ENCODE measurements around the gene DAPK2.

Gene DAPK2

DNA sequence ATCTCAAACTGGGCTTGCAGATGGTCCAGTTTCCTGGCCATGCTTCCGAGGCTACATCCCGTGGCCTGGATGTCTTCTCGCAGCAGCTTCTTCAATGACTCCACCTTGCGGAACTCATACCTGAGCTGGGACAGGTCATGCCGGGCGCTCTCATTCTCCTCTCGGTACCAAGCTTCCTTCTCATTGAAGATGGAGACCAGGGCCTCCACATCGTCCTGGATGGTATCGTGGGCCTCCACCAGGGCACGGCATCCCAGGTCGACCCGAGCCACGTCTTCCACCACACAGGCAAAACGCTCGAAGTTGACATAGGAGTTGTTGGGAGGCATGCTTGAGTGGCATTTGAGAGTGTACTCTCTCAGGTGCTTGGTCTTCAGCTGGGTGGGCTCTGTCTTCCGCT lies 123.4 kb downstream of the DAPK2 start:
- Histone ChIP-seq H3K9me3 (ENCODE audit: low read length) (no peaks in the 10 kb centered on the region), H2AFZ (ENCODE audit: low read depth, low read length) (no peak overlapping the region), H3K4me3 (ENCODE audit: low read length) (no peak overlapping the region), H3K4me1 (ENCODE audit: insufficient read depth, low read length) (peaks cover 1% of the 10 kb centered on the region), H3K27me3 (ENCODE audit: insufficient read depth, low read length) (no peaks in the 10 kb centered on the region), H3K36me3 (ENCODE audit: insufficient read depth, low read length) (no peaks in the 10 kb centered on the region)

DNA sequence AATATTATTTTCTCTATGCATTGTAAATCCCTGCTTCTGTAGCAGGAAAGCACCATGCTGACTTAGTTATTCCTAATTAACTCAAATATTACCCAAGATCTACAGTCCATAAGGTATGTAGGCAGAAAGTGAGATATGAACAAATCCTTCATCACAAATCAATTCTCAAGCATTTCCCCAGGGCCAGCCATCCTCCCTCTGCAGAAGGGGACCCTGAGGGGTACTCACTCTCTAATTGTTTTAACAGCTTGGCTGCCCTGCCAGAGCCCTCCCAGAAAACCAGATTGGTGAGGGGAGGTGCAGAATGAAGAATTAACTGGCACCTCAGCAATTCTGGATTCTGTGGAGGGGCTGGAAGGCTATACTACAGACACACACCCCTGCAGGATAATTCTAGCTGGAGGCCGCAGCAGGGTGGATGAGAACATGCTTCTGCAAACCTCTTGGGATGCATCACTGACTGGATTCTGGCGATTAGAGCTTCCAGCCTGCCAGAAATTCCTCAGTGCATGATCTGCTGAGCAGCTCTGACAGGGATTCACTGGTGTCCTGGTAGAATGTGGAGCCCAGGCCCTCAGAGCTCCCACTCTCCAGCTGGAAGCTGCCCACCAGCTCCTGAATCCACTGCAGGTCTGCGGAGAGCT lies 123.9 kb downstream of the DAPK2 start:
- Histone ChIP-seq H3K4me3 (ENCODE audit: low read length) (no peak overlapping the region), H3K4me1 (ENCODE audit: insufficient read depth, low read length) (peaks cover 5% of the 10 kb centered on the region), H2AFZ (ENCODE audit: low read depth, low read length) (no peak overlapping the region), H3K9me3 (ENCODE audit: low read length) (no peaks in the 10 kb centered on the region), H3K27me3 (ENCODE audit: insufficient read depth, low read length) (no peaks in the 10 kb centered on the region), H3K36me3 (ENCODE audit: insufficient read depth, low read length) (no peaks in the 10 kb centered on the region)

DNA sequence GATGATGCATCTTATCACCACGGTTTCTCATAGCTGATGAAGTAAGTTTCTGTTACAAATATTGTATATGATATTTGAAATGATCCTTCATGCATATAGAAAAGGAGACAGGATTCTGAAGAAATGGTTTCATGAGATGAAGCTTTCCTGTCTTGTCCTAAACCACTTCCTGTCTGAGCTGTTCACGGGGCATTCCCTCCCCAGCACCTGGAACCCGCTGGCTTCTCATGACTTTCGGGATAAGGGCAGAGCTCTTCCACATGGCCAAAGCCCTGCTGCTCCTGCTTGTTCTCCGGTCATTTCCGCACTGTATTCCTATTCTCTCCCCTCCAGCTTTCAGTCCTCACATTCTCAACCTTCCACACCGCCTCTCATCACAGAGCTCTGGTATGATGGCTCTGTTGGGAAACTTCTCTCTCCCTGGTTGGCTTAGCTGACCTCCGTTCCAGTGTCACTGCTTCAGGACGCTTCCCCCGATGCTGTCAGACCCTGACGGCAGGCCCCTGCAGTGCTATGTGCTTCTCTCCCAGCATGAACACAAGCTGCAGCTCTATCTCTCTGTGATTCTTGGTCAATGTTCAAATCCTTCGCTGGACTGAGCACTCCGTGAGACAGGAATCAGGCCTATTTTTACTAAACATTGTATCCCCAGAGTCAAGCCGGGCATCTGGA lies 125.6 kb downstream of the DAPK2 start:
- no peak overlapping the region for H2AFZ ChIP-seq (ENCODE audit: low read depth, low read length)
- no peaks in the 10 kb centered on the region for H3K36me3 ChIP-seq (ENCODE audit: insufficient read depth, low read length)
- peaks cover 14% of the 10 kb centered on the region for H3K4me1 ChIP-seq (ENCODE audit: insufficient read depth, low read length)
- no peak overlapping the region for H3K4me3 ChIP-seq (ENCODE audit: low read length)
- H3K9me3 ChIP-seq (ENCODE audit: low read length) = no peaks in the 10 kb centered on the region
- no peaks in the 10 kb centered on the region for H3K27me3 ChIP-seq (ENCODE audit: insufficient read depth, low read length)

DNA sequence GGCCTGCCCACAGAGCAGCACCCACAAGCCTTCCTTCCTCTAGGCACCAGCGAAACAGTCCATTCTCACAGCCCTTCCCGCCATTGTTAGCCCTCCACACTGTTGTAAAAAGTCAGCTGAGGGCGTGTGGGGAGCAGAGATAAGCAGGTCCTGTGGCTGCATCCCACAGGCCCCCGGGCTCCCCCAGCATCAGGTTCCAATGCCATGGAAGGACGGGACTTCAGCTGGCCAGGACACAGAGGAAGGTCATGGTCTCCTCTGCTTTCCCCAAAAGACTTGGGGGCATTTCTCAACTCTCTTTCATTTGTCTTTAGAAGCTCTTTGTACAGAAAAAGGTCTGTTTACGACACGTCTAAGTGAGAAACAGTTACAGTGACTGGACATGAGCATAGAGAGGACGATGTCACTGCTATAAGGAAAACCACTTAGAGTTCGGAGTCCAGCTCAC lies 127.4 kb downstream of the DAPK2 start:
- Histone ChIP-seq H3K36me3 (ENCODE audit: insufficient read depth, low read length) (no peaks in the 10 kb centered on the region), H3K9me3 (ENCODE audit: low read length) (no peaks in the 10 kb centered on the region), H3K27me3 (ENCODE audit: insufficient read depth, low read length) (no peaks in the 10 kb centered on the region), H3K4me3 (ENCODE audit: low read length) (no peak overlapping the region), H2AFZ (ENCODE audit: low read depth, low read length) (no peak overlapping the region), H3K4me1 (ENCODE audit: insufficient read depth, low read length) (peaks cover 15% of the 10 kb centered on the region)

DNA sequence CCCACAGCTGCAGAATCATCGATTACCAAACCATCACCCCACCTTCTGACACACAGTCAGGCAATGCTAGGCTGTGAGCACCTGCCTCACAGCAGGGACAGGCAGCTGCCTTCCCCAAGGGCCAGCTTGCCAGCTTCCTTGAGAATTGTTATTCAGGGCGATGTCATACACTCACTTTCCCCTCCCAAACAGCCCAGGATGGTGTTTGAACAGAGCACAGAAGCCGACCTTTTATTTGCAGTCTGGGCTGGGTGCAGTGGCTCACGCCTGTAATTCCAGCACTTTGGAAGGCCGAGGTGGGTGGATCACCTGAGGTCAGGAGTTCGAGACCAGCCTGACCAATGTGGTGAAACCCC lies 128.0 kb downstream of the DAPK2 start:
- Histone ChIP-seq H3K36me3 (ENCODE audit: insufficient read depth, low read length) (no peaks in the 10 kb centered on the region), H2AFZ (ENCODE audit: low read depth, low read length) (no peak overlapping the region), H3K4me3 (ENCODE audit: low read length) (no peak overlapping the region), H3K9me3 (ENCODE audit: low read length) (no peaks in the 10 kb centered on the region), H3K27me3 (ENCODE audit: insufficient read depth, low read length) (no peaks in the 10 kb centered on the region), H3K4me1 (ENCODE audit: insufficient read depth, low read length) (peaks cover 15% of the 10 kb centered on the region)

DNA sequence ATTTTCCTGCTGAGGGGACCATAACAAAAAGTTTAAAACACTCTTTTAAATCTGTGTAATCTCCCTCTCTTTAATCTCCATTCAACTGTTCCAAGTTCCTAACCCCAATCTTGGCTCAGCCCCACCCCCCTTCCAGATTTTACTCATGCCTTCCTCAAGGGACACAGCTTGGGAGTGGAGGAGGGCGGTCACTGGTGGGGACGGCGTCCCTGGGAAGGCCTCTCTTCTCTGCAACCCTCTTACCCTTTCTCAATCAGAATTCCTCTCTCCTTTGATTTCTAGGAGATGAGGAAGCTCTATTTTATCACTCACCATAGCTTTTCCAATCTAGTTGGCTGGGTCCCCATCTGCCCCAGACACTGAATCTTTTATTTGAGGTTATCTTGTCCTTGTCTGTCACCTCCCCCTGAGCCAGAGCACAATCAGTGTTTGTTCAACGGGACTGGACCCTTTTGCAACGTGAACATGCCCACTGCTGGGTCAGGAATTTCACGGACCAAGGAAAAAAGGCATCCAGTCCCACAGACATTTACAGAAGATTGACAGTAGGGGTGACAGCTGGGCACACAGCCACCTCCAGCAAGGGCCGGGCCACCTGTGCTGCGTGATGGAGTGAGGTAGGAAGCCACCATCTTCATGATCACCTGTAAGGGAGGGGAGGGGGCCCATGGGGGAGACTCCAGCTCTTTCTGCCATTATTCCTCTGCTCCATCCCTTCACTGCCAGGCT lies 128.5 kb downstream of the DAPK2 start:
- Histone ChIP-seq H3K4me1 (ENCODE audit: insufficient read depth, low read length) (peaks cover 15% of the 10 kb centered on the region), H3K4me3 (ENCODE audit: low read length) (no peak overlapping the region), H2AFZ (ENCODE audit: low read depth, low read length) (no peak overlapping the region), H3K9me3 (ENCODE audit: low read length) (no peaks in the 10 kb centered on the region), H3K27me3 (ENCODE audit: insufficient read depth, low read length) (no peaks in the 10 kb centered on the region), H3K36me3 (ENCODE audit: insufficient read depth, low read length) (no peaks in the 10 kb centered on the region)

DNA sequence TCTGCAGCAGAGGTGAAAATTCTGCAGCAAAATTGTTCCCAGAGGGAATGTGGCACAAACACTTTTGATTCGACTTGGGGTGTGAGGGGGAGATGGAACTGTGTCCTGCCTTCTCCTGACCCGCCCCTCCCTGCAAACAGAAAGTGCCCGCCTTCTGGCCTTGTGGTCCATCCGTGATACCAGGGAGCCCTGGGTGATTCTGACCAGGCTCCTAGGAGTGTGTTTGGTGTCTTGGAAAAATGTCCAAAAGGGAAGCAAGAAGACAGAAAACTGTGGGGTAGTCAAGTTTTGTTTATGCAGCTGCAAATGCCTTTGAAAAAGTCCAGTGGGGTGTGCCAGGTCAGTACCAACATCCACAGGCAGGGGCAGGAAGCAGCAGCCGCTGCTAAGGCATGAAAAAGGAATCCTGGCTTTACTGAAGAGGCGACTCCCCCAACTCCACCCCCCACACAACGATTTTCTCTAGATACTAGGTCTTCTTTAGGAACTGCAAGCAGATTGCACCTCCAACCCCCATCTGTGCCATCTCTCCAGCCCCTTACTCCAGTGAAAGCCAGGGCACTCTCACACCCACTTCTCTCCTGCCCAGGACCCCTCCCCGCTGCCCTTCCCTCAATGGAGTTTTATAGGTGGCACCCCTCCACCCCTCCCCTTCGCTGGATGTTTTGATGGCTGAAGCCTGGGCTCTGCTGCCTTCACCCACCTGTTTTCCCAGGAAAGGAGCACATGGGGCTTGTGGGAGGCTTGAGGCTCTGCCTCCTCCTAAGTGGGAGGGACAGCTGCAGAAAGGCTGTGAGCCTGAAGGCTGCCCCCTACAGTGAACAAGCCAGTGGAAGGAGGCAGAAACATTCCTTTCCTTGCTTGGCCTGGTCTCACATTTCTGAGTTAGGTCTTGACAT lies 130.2 kb downstream of the DAPK2 start:
- no peak overlapping the region for H3K4me3 ChIP-seq (ENCODE audit: low read length)
- no peaks in the 10 kb centered on the region for H3K36me3 ChIP-seq (ENCODE audit: insufficient read depth, low read length)
- no peaks in the 10 kb centered on the region for H3K9me3 ChIP-seq (ENCODE audit: low read length)
- no peaks in the 10 kb centered on the region for H3K27me3 ChIP-seq (ENCODE audit: insufficient read depth, low read length)
- no peak overlapping the region for H2AFZ ChIP-seq (ENCODE audit: low read depth, low read length)
- peaks cover 15% of the 10 kb centered on the region for H3K4me1 ChIP-seq (ENCODE audit: insufficient read depth, low read length)

DNA sequence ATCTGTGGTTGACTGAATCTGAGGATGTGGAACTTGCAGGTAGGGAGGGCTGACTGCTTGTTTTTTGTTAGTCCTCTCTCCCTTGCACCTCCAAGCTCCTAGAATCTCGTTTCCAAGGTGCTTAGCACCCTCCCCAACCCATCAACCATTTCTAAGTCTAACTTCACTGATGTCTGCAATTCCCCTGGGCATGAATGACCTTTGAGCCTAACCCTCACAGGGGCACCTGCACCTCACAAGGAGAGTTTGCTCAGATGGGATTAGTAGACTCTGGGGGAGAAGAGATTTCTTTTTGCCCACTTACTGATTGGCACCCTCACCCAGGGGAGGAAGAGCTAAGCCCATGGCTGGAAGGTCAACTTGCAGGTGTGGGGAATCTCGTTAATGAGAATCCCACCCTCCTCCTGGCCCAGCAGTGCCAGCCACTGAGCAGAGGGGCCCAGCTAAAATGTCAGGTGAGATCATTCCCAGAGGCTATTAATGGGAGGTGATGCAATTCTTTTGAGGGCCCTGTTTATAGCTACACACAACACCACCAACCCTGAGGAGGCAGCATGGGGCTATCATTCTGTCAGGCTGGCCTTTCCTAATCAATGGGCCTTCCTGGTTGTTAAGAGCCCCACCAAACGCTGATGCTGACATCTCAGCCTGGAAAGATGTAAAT lies 130.9 kb downstream of the DAPK2 start:
- no peaks in the 10 kb centered on the region for H3K36me3 ChIP-seq (ENCODE audit: insufficient read depth, low read length)
- H2AFZ ChIP-seq (ENCODE audit: low read depth, low read length) = no peak overlapping the region
- H3K9me3 ChIP-seq (ENCODE audit: low read length) = no peaks in the 10 kb centered on the region
- H3K27me3 ChIP-seq (ENCODE audit: insufficient read depth, low read length) = no peaks in the 10 kb centered on the region
- no peak overlapping the region for H3K4me3 ChIP-seq (ENCODE audit: low read length)
- H3K4me1 ChIP-seq (ENCODE audit: insufficient read depth, low read length) = peaks cover 15% of the 10 kb centered on the region

DNA sequence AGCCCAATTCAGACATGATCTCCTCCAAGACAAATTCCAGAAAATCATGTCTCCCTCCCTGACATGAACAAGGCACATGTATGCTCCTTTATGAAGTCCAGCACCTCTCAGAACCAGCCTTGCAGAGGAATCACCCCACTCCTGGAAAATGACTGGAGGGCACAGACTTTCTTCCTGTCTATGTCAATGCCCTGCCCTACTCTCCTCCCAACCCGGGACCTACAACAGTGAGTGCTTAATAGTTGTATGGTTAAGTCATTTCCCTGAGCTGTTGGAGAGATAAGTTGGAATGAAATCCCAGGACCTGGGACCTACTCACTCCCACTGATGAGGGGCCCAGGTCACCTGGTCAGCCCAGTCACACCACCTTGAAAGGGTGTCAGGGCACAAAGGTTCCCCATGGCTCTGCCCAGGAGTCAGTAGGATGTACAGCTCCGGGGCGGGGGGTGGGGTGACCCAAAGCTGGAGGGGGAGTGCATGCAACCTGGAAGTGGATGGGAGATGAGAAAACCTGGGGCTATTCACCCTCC lies 132.4 kb downstream of the DAPK2 start:
- Histone ChIP-seq H3K9me3 (ENCODE audit: low read length) (no peaks in the 10 kb centered on the region), H3K4me3 (ENCODE audit: low read length) (no peak overlapping the region), H2AFZ (ENCODE audit: low read depth, low read length) (no peak overlapping the region), H3K27me3 (ENCODE audit: insufficient read depth, low read length) (no peaks in the 10 kb centered on the region), H3K36me3 (ENCODE audit: insufficient read depth, low read length) (no peaks in the 10 kb centered on the region), H3K4me1 (ENCODE audit: insufficient read depth, low read length) (peaks cover 15% of the 10 kb centered on the region)

DNA sequence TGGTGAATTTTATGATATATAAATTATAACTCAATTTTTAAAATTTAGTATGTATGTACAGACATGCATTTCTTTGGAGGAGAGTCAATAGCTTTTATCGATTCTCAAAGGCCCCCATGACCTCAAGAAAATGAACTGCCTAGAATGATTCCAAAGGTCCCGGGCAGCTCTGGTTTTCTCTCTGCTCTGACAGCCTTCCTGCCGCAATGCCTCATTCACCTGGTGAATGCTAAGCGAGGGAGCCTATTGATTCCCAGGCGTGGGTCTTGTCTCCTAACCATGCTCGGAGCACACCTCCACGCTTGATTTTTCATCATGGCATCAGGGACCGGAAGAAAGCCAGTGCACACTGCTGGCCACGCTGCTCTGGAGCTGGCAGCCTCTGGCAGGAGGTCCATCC lies 132.9 kb downstream of the DAPK2 start:
- H3K27me3 ChIP-seq (ENCODE audit: insufficient read depth, low read length) = no peaks in the 10 kb centered on the region
- no peak overlapping the region for H3K4me3 ChIP-seq (ENCODE audit: low read length)
- no peaks in the 10 kb centered on the region for H3K36me3 ChIP-seq (ENCODE audit: insufficient read depth, low read length)
- H2AFZ ChIP-seq (ENCODE audit: low read depth, low read length) = no peak overlapping the region
- no peaks in the 10 kb centered on the region for H3K9me3 ChIP-seq (ENCODE audit: low read length)
- peaks cover 15% of the 10 kb centered on the region for H3K4me1 ChIP-seq (ENCODE audit: insufficient read depth, low read length)

DNA sequence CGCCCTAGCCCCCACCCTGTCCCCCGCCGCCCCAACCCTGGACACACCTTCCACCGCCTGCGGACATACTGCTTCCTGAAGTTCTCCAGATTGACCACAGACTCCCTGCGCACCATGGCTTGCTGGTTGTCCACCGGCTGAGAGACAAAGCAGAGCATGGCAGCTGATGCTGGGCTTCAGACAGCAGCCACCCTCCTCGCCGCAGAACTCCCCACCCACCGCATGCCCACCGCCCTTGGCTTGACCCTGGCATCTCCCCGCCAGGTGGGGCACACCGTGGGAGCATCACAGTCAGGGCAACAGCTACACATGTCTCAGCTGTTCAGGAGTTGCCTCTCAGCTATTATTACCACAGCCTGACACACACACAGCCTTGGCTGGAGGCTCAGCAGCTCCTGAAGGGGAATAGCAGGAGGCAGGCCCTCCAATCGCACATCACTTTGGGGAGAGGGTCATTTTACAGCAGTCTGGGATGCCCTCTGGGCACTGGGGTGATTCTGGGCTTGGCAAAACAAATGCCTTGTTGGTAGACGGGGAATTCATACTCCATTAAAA lies 134.1 kb downstream of the DAPK2 start:
- Histone ChIP-seq H3K36me3 (ENCODE audit: insufficient read depth, low read length) (no peaks in the 10 kb centered on the region), H3K4me1 (ENCODE audit: insufficient read depth, low read length) (peaks cover 10% of the 10 kb centered on the region), H2AFZ (ENCODE audit: low read depth, low read length) (no peak overlapping the region), H3K27me3 (ENCODE audit: insufficient read depth, low read length) (no peaks in the 10 kb centered on the region), H3K4me3 (ENCODE audit: low read length) (no peak overlapping the region), H3K9me3 (ENCODE audit: low read length) (no peaks in the 10 kb centered on the region)

DNA sequence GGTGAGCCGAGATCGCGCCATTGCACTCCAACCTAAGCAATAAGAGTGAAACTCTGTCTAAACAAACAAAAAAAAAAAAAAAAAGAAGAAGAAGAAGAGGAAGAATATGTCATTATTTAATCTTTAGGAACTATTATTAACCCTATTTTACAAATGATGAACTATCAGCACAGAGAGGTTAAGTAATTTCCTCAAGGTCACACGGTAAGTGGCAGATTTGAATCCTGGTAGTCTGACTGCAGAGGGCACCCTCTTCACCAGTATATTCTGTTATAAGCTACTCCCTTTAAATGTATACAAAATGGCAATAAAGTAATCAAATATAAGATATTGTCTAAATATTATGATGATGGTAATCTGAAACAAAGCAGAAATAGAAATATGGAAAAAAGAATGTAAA lies 135.1 kb downstream of the DAPK2 start:
- Histone ChIP-seq H3K36me3 (ENCODE audit: insufficient read depth, low read length) (no peaks in the 10 kb centered on the region), H3K4me3 (ENCODE audit: low read length) (no peak overlapping the region), H3K27me3 (ENCODE audit: insufficient read depth, low read length) (no peaks in the 10 kb centered on the region), H3K4me1 (ENCODE audit: insufficient read depth, low read length) (peaks cover 6% of the 10 kb centered on the region), H2AFZ (ENCODE audit: low read depth, low read length) (no peak overlapping the region), H3K9me3 (ENCODE audit: low read length) (no peaks in the 10 kb centered on the region)
